Keratinocyte (primary cell): ENCODE data around the gene HECTD1.

Source experiments
- EZH2 ChIP-seq: IDR thresholded peaks from one replicate; pipeline ENCODE4 v1.6.1; 2012; ENCODE audit warnings: inconsistent platforms, mild to moderate bottlenecking, low read length, moderate library complexity
- TF ChIP-seq, protein P1 (sequence below), 3 experiments: IDR thresholded peaks in 1 of 3; conservative IDR thresholded peaks in 1 of 3; optimal IDR thresholded peaks in 1 of 3; 2 replicates in 2 of 3; 3 replicates in 1 of 3; pipeline versions ENCODE3 to v1.5.1; 2011; ENCODE audit warnings: low read length in 3 of 3, mild to moderate bottlenecking in 3 of 3, moderate library complexity in 2 of 3, control low read depth in 1 of 3, inconsistent platforms in 1 of 3; ENCODE audit not compliant: insufficient read depth in 2 of 3; ENCODE audit errors: extremely low read depth in 1 of 3

DNA sequence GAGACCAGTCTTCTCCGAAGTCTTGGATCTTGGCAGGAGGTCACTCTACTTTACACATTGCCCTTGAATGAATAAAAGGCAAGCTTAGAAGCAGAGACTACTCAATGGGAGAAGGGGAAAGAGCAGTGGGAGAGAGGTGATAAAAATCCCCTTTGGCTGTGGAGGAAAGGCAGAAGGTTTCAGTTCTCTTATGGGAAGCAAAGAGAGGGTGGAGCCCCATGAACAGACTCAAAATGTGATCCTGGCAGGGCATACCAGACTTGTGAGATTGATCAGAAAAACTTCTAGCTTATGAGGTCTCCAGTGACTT is 49.6 kb upstream of the HECTD1 start:
- TF ChIP-seq, protein P1, sequence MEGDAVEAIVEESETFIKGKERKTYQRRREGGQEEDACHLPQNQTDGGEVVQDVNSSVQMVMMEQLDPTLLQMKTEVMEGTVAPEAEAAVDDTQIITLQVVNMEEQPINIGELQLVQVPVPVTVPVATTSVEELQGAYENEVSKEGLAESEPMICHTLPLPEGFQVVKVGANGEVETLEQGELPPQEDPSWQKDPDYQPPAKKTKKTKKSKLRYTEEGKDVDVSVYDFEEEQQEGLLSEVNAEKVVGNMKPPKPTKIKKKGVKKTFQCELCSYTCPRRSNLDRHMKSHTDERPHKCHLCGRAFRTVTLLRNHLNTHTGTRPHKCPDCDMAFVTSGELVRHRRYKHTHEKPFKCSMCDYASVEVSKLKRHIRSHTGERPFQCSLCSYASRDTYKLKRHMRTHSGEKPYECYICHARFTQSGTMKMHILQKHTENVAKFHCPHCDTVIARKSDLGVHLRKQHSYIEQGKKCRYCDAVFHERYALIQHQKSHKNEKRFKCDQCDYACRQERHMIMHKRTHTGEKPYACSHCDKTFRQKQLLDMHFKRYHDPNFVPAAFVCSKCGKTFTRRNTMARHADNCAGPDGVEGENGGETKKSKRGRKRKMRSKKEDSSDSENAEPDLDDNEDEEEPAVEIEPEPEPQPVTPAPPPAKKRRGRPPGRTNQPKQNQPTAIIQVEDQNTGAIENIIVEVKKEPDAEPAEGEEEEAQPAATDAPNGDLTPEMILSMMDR (optimal IDR thresholded peaks at IDR 0.05 in 1 of 3, IDR thresholded peaks at IDR 0.05 in 1 of 3, conservative IDR thresholded peaks at IDR 0.05 in 1 of 3; ENCODE audit: extremely low read depth in 1 of 3, insufficient read depth in 2 of 3, low read length in 3 of 3), result no peak
- TF ChIP-seq EZH2, result no peak
